Pancreas (tissue), 10 donors: ENCODE results near the gene CDKAL1. TPM values are rescaled to one million over a fixed set of nuclear protein-coding genes. Genes with fewer than 3 reads are reported as not detected.

Experiments
- ATAC-seq, 4 donors: fragments of 200-7000 bp; cut with Tn5 transposase; one replicate each; pipeline versions ENCODE4 v1.8.0 to v1.9.1; 2020; ENCODE audit warnings: mild to moderate bottlenecking in 4 of 4, moderate library complexity in 4 of 4
- DNase-seq, 6 donors: peaks; one replicate each; pipeline ENCODE4 v3.0.0-alpha.2; 2020
- FAIRE-seq: peaks from 2 replicates; lab custom pipeline; 2012; peaks lifted over from hg19 to GRCh38; lab: Jason Lieb, UNC
- H3K27ac ChIP-seq, 4 donors: fragments of 200-600 bp; sonication (generic); 1 replicate in 3 of 4; 2 replicates in 1 of 4; pipeline versions ENCODE4 v1.5.0 to v1.8.0; 2020
- H3K27me3 ChIP-seq, 4 donors: fragments of 200-600 bp; one replicate each; pipeline ENCODE4 v1.8.0; 2021
- H3K36me3 ChIP-seq, 3 donors: fragments of 200-600 bp; sonication (generic) in 1 of 3; one replicate each; pipeline versions ENCODE4 v1.5.0 to v1.8.0; 2020 to 2021
- H3K4me1 ChIP-seq, 3 donors: fragments of 200-600 bp; one replicate each; pipeline ENCODE4 v1.8.0; 2021
- H3K4me3 ChIP-seq, 4 donors: fragments of 200-600 bp; sonication (generic) in 2 of 4; one replicate each; pipeline versions ENCODE4 v1.5.0 to v1.8.0; 2020 to 2021
- H3K9me3 ChIP-seq, 4 donors: fragments of 200-600 bp; one replicate each; pipeline ENCODE4 v1.8.0; 2021
- WGBS, 2 donors: extraction: QIAGEN DNeasy Blood & Tissue Kit; methylation state at CpG; one replicate each; pipeline ENCODE4 v1.1.7; 2013; 5-methylcytosine and 5-hydroxymethylcytosine counted together
- intact Hi-C, 3 donors: fragments of 100-400 bp; cut with DNase I; formaldehyde crosslinking; loops; one replicate each; pipeline versions ENCODE4 v1.11.1 to v1.14.2; 2022
- polyA plus RNA-seq, 2 donors: library from polyadenylated mRNA; stranded (reverse); fragments of 200-250 nt; gene quantifications; one replicate each; pipeline ENCODE4 v1.2.3, GENCODE V29; 2013
- total RNA-seq, 6 donors: library from RNA; stranded (reverse); fragmentation: NEBNext Ultra II Directional in 4 of 6; extraction: Animal tissue kit (Norgen Biotek cat#: 25700) in 4 of 6; gene quantifications; one replicate each; pipeline versions ENCODE4 v1.2.1 to v1.2.4, GENCODE V29; 2021 to 2023
- TF ChIP-seq, protein P1 (sequence below), 4 donors: fragments of 200-600 bp; sonication (generic) in 3 of 4; IDR thresholded peaks; one replicate each; pipeline versions ENCODE4 v1.5.0 to v1.8.0; 2021; ENCODE audit warnings: antibody characterized with exemption in 4 of 4
- donor health status: healthy with polysubstance abuse.
- donor health status: DM: no; HTN: no; CAD: no; lungs with moderate emphysema.
- donor health status: DM: no; HTN: no; CAD: no.
- donor health status: control.
- donor health status: control.
- donor health status: Bipolar disorder and iron deficiency.
- donor health status: DM: yes; HTN: yes; CAD: no.
- donor health status: DM: no; HTN: no; CAD: no.
- donor health status: DM: no; HTN: no; CAD: no.
- donor health status: DM: yes; HTN: yes; CAD: no.

CDKAL1 gene
- total and polyA plus RNA-seq, 8 donors: 3.3 to 11.7 (median 8.2) TPM

DNA sequence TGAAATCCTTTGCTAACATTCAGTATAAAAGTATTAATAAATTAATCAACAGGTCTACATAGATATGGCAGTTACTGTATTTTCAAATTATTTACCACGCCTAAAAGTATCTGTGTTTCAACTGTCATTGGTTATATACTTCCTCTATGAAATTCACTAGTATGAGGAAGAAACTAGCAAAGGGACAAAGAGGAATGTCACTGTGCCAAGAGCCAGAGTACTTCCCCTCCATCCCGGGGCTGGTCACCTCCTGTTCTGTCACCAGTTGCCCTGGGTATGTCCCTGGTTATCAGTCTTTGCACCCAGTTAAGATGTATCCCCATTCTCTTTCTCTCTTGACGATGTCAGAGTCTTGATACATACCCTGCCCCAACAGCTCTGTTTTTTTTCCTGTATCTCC is 582.5 kb downstream of the CDKAL1 start:
- no peak overlapping the region for H3K4me3 ChIP-seq
- DNase-seq (no peak), FAIRE-seq (no peak), ATAC-seq (no peak)
- no peak overlapping the region for H3K27ac ChIP-seq
- TF ChIP-seq, protein P1, sequence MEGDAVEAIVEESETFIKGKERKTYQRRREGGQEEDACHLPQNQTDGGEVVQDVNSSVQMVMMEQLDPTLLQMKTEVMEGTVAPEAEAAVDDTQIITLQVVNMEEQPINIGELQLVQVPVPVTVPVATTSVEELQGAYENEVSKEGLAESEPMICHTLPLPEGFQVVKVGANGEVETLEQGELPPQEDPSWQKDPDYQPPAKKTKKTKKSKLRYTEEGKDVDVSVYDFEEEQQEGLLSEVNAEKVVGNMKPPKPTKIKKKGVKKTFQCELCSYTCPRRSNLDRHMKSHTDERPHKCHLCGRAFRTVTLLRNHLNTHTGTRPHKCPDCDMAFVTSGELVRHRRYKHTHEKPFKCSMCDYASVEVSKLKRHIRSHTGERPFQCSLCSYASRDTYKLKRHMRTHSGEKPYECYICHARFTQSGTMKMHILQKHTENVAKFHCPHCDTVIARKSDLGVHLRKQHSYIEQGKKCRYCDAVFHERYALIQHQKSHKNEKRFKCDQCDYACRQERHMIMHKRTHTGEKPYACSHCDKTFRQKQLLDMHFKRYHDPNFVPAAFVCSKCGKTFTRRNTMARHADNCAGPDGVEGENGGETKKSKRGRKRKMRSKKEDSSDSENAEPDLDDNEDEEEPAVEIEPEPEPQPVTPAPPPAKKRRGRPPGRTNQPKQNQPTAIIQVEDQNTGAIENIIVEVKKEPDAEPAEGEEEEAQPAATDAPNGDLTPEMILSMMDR (IDR thresholded peaks at IDR 0.05): no peak
- no peaks in the 10 kb centered on the region for H3K36me3 ChIP-seq
- peaks cover 0 to 8% (median 3%) of the 10 kb centered on the region in 3 donors for H3K4me1 ChIP-seq
- H3K9me3 ChIP-seq: no peaks in the 10 kb centered on the region
- WGBS, 2 donors: 87 to 91% methylated on average over 3 of the region's 3 CpGs
- intact Hi-C loops: no loop called here
- no peaks in the 10 kb centered on the region for H3K27me3 ChIP-seq

DNA sequence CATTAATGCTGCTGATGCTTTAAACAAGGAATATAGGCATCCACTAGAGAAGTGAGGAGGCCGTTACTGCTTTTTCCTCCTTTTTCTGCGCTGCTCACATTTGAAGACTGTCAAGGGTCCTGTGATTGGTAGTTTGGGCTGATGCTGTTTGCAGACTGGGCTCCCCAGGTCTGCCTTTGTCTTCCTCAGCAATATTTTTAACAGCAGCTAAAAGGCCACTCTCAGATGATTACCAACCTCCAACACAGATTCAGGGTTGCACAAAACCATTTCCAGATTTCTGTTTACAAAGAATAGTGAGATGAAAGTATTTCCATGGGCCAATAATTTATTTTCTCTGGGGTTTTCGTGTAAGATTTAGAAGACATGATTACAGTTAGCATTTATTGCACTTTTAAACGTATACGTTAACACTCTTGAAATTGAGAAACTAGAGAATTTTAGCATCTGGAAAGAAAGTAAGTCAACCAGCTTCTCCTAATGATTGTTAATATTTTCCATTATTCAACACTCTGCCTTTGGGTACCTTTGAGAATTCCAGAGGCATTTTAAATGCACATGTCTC is 584.0 kb downstream of the CDKAL1 start:
- Histone ChIP-seq H3K9me3 (no peaks in the 10 kb centered on the region), H3K36me3 (no peaks in the 10 kb centered on the region), H3K27ac (no peak overlapping the region), H3K27me3 (no peaks in the 10 kb centered on the region), H3K4me1 (peaks cover 0 to 8% (median 3%) of the 10 kb centered on the region in 3 donors), H3K4me3 (no peak overlapping the region)
- FAIRE-seq (no peak), ATAC-seq (no peak), DNase-seq (no peak)
- TF ChIP-seq, protein P1 (IDR thresholded peaks at IDR 0.05): no peak
- intact Hi-C loops: no loop called here
- WGBS, 2 donors: 96 to 97% methylated on average over 5 of the region's 5 CpGs

DNA sequence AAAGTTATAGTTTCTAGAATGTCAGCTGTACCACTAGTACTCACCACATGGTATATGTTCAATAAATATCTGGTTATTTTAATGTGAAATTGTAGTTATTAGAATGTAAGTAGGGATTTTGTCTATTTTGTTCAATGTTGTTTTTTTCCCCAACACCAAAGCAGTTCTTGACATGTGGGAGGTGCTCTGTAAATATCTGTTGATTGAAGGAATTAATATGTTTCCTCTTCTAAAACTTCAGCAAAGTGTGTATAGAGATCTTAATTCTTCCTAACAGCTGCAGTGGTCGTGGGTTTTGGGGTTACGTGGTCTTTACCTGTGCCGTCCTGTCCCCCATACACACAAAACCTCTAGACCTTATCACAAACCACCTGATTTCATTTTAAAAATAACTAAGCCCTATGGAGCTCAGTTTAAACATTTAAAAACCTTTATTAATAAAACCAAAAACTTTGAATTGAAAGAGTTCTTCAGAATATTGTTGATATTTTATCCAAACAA is 587.4 kb downstream of the CDKAL1 start:
- no peak overlapping the region for H3K4me3 ChIP-seq
- H3K27me3 ChIP-seq: no peaks in the 10 kb centered on the region
- FAIRE-seq (no peak), DNase-seq (no peak), ATAC-seq (no peak)
- WGBS, 2 donors: 92 to 96% methylated on average over 3 of the region's 3 CpGs
- no peaks in the 10 kb centered on the region for H3K4me1 ChIP-seq
- H3K36me3 ChIP-seq: no peaks in the 10 kb centered on the region
- intact Hi-C loops: no loop called here
- no peaks in the 10 kb centered on the region for H3K9me3 ChIP-seq
- no peak overlapping the region for H3K27ac ChIP-seq
- TF ChIP-seq, protein P1 (IDR thresholded peaks at IDR 0.05): no peak

DNA sequence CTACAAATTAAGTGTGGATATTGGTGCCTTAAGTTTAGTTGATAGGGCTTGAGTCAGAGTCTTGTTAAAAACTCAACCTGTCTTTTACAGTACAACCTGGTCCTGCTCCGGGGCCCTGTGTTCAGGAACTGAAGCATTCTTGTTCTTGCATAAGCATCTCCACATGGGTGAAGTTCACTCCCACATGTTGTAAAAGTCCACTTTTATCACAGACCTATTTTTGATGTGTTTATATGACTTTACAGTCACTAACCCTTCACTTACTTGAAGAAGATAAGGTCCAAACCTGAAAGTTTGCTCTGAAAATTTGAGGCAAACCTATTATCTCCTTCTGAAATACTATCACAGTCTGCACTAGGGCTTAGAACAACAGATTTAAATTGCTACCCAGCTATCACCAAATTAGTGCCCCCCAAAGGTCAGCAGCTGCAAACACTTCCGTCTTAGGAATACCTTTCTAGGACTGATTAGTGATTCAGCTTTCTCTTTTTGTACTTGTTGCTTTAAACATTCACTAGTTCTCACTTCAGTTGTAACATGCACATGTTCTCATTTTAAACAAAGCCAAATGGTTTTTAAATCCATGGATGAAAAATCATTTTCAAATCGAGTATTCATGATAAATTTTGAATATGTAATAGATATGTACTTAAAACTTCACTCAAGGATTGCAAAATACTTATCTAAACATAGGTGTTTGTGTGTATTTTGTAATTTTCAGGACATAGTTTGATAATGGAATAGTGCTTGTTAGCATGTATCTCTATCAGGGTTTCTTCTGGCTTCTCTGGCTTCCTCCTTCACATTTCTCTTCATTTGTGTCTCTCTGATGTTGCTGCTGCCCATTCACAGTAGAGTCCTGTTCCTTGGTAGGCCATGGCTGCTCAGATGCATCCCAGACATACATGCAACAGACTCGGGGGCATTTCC is 589.5 kb downstream of the CDKAL1 start:
- DNase-seq: no peak
- H3K36me3 ChIP-seq: no peaks in the 10 kb centered on the region
- intact Hi-C loops: no loop called here
- no peaks in the 10 kb centered on the region for H3K9me3 ChIP-seq
- 80 to 81% methylated on average over 4 of the region's 4 CpGs for WGBS, 2 donors
- no peaks in the 10 kb centered on the region for H3K27me3 ChIP-seq
- no peaks in the 10 kb centered on the region for H3K4me1 ChIP-seq
- H3K4me3 ChIP-seq: no peak overlapping the region
- no peak for ATAC-seq
- FAIRE-seq: no peak
- H3K27ac ChIP-seq: no peak overlapping the region
- TF ChIP-seq, protein P1 (IDR thresholded peaks at IDR 0.05): no peak
